HCT116 (cell line): Measurements from ENCODE around the gene CRNN. TPM values are rescaled to one million over a fixed set of nuclear protein-coding genes. Genes with fewer than 3 reads are reported as not detected.

Experiments
- ATAC-seq: fragments of 200-7000 bp; cut with Tn5 transposase; 2 replicates; pipeline ENCODE4 v1.9.1; 2020; ENCODE audit warnings: mild to moderate bottlenecking, moderate library complexity
- BruUV-seq: library from RNA; stranded (reverse); fragments of 400-500 nt; replicated peaks from 2 replicates; lab custom pipeline; 2021; lab: Mats Ljungman, UMichigan
- CTCF ChIA-PET: fragments of 300-600 bp; sonication (Branson Sonifier 250); formaldehyde crosslinking; loops from one replicate; lab custom pipeline; 2021; ENCODE audit warnings: antibody characterized with exemption; lab: Charles Lee
- POLR2A ChIA-PET: fragments of 300-600, 350-600 bp; sonication (Branson Sonifier 250); formaldehyde crosslinking; loops from one replicate; lab custom pipeline; 2021; ENCODE audit warnings: antibody characterized with exemption; lab: Charles Lee
- RAD21 ChIA-PET, 2 experiments: fragments of 300-600 bp; sonication (Branson Sonifier 250); formaldehyde crosslinking; loops; one replicate each; lab custom pipeline; 2023; ENCODE audit warnings: low total read pairs in 2 of 2; ENCODE audit not compliant: uncharacterized antibody in 2 of 2, unreplicated experiment in 2 of 2, low non-redundant PET in 1 of 2; lab: Charles Lee
- DNase-seq: peaks from one replicate; pipeline ENCODE4 v3.0.0-alpha.2; 2010; ENCODE audit warnings: low read depth, low spot score
- H2AFZ ChIP-seq: fragments of 200-600 bp; shearing (Covaris generic), sonication (generic); 2 replicates; pipeline ENCODE4 v1.6.1; 2017; ENCODE audit warnings: low read depth, mixed run types, mixed read lengths, antibody characterized with exemption, low read length; ENCODE audit not compliant: poor library complexity, severe bottlenecking
- H3K27ac ChIP-seq: 2 replicates; pipeline ENCODE4 v1.5.1; 2012; ENCODE audit warnings: low read depth, low read length
- H3K27me3 ChIP-seq: fragments of 200-600 bp; sonication (generic); 2 replicates; pipeline ENCODE4 v1.6.1; 2016; ENCODE audit warnings: mixed run types, low read length, mixed read lengths; ENCODE audit not compliant: insufficient read depth
- H3K36me3 ChIP-seq, 2 experiments: fragments of 200-500 bp in 1 of 2; fragments of 200-600 bp in 1 of 2; sonication (Bioruptor generic) in 1 of 2; sonication (generic) in 1 of 2; 2 replicates each; pipeline versions ENCODE4 v1.5.1 to v1.6.1; 2014 to 2016; ENCODE audit warnings: low read length in 2 of 2, inconsistent platforms in 1 of 2, mixed read lengths in 1 of 2, mixed run types in 1 of 2; ENCODE audit not compliant: insufficient read depth in 2 of 2, control insufficient read depth in 1 of 2
- H3K4me1 ChIP-seq, 2 experiments: fragments of 200-600 bp in 1 of 2; sonication (generic) in 1 of 2; 2 replicates each; pipeline versions ENCODE4 v1.5.1 to v1.6.1; 2012 to 2017; ENCODE audit warnings: low read length in 2 of 2, inconsistent platforms in 1 of 2, mild to moderate bottlenecking in 1 of 2, mixed read lengths in 1 of 2, mixed run types in 1 of 2, moderate library complexity in 1 of 2; ENCODE audit not compliant: insufficient read depth in 2 of 2, control insufficient read depth in 1 of 2
- H3K4me2 ChIP-seq: fragments of 200-600 bp; sonication (generic); 2 replicates; pipeline ENCODE4 v1.6.1; 2017; ENCODE audit warnings: mixed run types, low read length, mixed read lengths
- H3K4me3 ChIP-seq, 2 experiments: fragments of 200-600 bp in 1 of 2; sonication (generic) in 1 of 2; replicated peaks in 1 of 2; 2 replicates each; pipeline ENCODE4 v1.5.1; 2011 to 2016; ENCODE audit warnings: low read length in 2 of 2, control low read depth in 1 of 2, low read depth in 1 of 2, mild to moderate bottlenecking in 1 of 2, mixed read lengths in 1 of 2, mixed run types in 1 of 2
- H3K79me2 ChIP-seq: fragments of 200-600 bp; sonication (generic); 2 replicates; pipeline ENCODE4 v1.6.1; 2017; ENCODE audit warnings: mild to moderate bottlenecking, mixed run types, low read length, moderate library complexity, mixed read lengths; ENCODE audit not compliant: insufficient read depth
- H3K9ac ChIP-seq: fragments of 200-600 bp; sonication (generic); 2 replicates; pipeline ENCODE4 v1.6.1; 2016; ENCODE audit warnings: low read length, mixed read lengths
- H3K9me2 ChIP-seq: fragments of 200-600 bp; sonication (generic), shearing (Covaris generic); 2 replicates; pipeline ENCODE4 v1.6.1; 2017; ENCODE audit warnings: mixed run types, mild to moderate bottlenecking, moderate library complexity; ENCODE audit not compliant: insufficient read depth
- H3K9me3 ChIP-seq, 2 experiments: fragments of 200-500 bp in 1 of 2; fragments of 200-600 bp in 1 of 2; sonication (Bioruptor generic) in 1 of 2; sonication (generic) in 1 of 2; 2 replicates each; pipeline ENCODE4 v1.6.1; 2014 to 2017; ENCODE audit warnings: low read length in 2 of 2, mixed read lengths in 2 of 2, inconsistent platforms in 1 of 2, low read depth in 1 of 2, mild to moderate bottlenecking in 1 of 2, mixed run types in 1 of 2, moderate library complexity in 1 of 2; ENCODE audit not compliant: control insufficient read depth in 1 of 2, insufficient read depth in 1 of 2
- H4K20me1 ChIP-seq: fragments of 200-600 bp; sonication (generic), shearing (Covaris generic); 2 replicates; pipeline ENCODE4 v1.6.1; 2017; ENCODE audit warnings: mixed run types, mild to moderate bottlenecking, moderate library complexity; ENCODE audit not compliant: insufficient read depth
- POLR2AphosphoS5 ChIP-seq: IDR thresholded peaks from 2 replicates; pipeline ENCODE4 v1.6.1; 2011; ENCODE audit warnings: mild to moderate bottlenecking, low read depth, low read length, moderate library complexity
- RAD21 ChIP-seq: IDR thresholded peaks from 2 replicates; pipeline ENCODE4 v1.6.1; 2012; ENCODE audit warnings: low read depth, mild to moderate bottlenecking
- ZNF274 ChIP-seq: fragments of 200-500 bp; sonication (Bioruptor generic); IDR thresholded peaks from 2 replicates; pipeline ENCODE4 v1.6.1; 2014; ENCODE audit warnings: mild to moderate bottlenecking, low read depth, low read length, inconsistent platforms
- intact Hi-C: fragments of 100-400 bp; cut with micrococcal nuclease; formaldehyde crosslinking; loops from 2 replicates; pipeline ENCODE4 v1.10.0; 2022
- total RNA-seq: library from RNA; stranded (reverse); gene quantifications from one replicate; pipeline ENCODE4 v1.2.1, GENCODE V29; 2021; ENCODE audit not compliant: unreplicated experiment
- TF ChIP-seq, protein P1 (sequence below): IDR thresholded peaks from 2 replicates; pipeline ENCODE4 v1.6.1; 2012
- TF ChIP-seq, protein P2 (sequence below), 3 experiments: fragments of 200-600 bp in 1 of 3; sonication (generic) in 1 of 3; IDR thresholded peaks in 2 of 3; conservative IDR thresholded peaks in 1 of 3; 2 replicates each; pipeline ENCODE4 v1.5.1; 2012 to 2017; ENCODE audit warnings: low read depth in 2 of 3, low read length in 2 of 3, antibody characterized with exemption in 1 of 3, borderline replicate concordance in 1 of 3, control low read depth in 1 of 3, mild to moderate bottlenecking in 1 of 3, mixed read lengths in 1 of 3, mixed run types in 1 of 3, moderate library complexity in 1 of 3; ENCODE audit not compliant: insufficient read depth in 1 of 3
- TF ChIP-seq, protein P3 (sequence below): IDR thresholded peaks from 2 replicates; pipeline ENCODE4 v1.6.1; 2012

CRNN gene
- total RNA-seq, 1 experiment from 2014 or later: not detected

DNA sequence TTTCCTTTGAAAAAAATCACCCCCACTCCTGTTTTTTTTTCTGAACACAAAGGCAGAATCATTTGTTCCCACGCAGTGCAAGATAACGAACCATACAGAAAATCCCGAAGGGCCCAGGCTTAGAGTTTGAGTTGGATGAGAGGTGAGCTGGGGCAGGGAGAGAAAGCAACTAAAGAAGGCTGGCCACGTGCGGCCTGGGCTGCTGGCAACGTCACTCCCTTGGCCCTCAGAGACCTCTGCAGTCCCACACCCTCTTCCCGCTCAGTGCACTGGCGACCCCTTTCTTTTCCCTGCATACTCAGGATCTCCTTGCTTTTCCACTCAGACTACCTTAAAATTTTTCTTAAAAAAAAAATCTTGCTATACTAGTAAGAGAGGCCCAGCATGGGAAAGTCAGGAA, 28.2 kb upstream of the CRNN start:
- H3K9me2 ChIP-seq: no peaks in the 10 kb centered on the region
- H3K27me3 ChIP-seq: peaks cover 6% of the 10 kb centered on the region; the same call in 1 of the 2 replicates
- no peaks in the 10 kb centered on the region for H3K79me2 ChIP-seq
- H3K4me2 ChIP-seq: no peak overlapping the region
- H3K4me3 ChIP-seq: no peak overlapping the region
- H3K4me1 ChIP-seq: peaks cover 0 to 5% of the 10 kb centered on the region in 2 experiments; a peak in 1 of 4 replicates
- no peak overlapping the region for H3K9ac ChIP-seq
- CTCF ChIA-PET: interaction anchor here (3.8 kb wide), 1 partner anchor 44 kb away, joined by 78 read pairs; no protein-coding TSS in a partner anchor
- H3K27ac ChIP-seq: no peak overlapping the region
- no peaks in the 10 kb centered on the region for H3K36me3 ChIP-seq
- intact Hi-C loops: no loop called here
- POLR2A ChIA-PET: no interaction called here
- RAD21 ChIA-PET: no interaction called here
- H2AFZ ChIP-seq: no peak overlapping the region
- H4K20me1 ChIP-seq: no peaks in the 10 kb centered on the region
- no peaks in the 10 kb centered on the region for H3K9me3 ChIP-seq
- no peak for ATAC-seq
- BruUV-seq: no TSS peak
- no peak for DNase-seq
- TF ChIP-seq ZNF274 (no peak), RAD21 (no peak)
- TF ChIP-seq, protein P1, sequence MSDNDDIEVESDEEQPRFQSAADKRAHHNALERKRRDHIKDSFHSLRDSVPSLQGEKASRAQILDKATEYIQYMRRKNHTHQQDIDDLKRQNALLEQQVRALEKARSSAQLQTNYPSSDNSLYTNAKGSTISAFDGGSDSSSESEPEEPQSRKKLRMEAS: no peak
- TF ChIP-seq, protein P2, sequence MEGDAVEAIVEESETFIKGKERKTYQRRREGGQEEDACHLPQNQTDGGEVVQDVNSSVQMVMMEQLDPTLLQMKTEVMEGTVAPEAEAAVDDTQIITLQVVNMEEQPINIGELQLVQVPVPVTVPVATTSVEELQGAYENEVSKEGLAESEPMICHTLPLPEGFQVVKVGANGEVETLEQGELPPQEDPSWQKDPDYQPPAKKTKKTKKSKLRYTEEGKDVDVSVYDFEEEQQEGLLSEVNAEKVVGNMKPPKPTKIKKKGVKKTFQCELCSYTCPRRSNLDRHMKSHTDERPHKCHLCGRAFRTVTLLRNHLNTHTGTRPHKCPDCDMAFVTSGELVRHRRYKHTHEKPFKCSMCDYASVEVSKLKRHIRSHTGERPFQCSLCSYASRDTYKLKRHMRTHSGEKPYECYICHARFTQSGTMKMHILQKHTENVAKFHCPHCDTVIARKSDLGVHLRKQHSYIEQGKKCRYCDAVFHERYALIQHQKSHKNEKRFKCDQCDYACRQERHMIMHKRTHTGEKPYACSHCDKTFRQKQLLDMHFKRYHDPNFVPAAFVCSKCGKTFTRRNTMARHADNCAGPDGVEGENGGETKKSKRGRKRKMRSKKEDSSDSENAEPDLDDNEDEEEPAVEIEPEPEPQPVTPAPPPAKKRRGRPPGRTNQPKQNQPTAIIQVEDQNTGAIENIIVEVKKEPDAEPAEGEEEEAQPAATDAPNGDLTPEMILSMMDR (IDR thresholded peaks at IDR 0.05 in 2 of 3, conservative IDR thresholded peaks at IDR 0.05 in 1 of 3; ENCODE audit: borderline replicate concordance in 1 of 3, insufficient read depth in 1 of 3, low read depth in 2 of 3, low read length in 2 of 3): no peak
- TF ChIP-seq, protein P3, sequence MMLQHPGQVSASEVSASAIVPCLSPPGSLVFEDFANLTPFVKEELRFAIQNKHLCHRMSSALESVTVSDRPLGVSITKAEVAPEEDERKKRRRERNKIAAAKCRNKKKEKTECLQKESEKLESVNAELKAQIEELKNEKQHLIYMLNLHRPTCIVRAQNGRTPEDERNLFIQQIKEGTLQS: no peak

DNA sequence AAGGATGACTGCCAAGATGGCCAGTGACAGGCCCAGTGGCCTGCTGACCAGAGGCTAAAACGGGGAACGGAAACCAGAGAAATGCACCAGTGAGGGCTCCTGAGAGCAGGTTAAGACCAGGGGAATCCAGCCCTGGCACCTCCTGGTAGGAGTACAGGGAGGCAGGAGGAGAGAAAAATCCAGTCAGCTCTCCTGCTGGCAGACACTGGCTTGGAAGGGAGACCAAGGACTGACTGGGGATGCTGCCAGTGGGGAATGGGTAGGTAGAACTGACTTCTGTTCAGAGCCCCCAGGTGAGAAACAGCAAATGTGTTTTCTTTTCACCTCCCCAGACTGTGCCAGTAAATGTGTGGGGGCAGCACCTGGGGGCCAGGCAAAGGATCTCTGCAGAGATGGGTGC, 27.7 kb upstream of the CRNN start:
- H4K20me1 ChIP-seq: no peaks in the 10 kb centered on the region
- RAD21 ChIA-PET: interaction anchor here in 1 of 2 experiments (0.7 kb wide), 1 partner anchor 43 kb away, joined by 3 read pairs; no protein-coding TSS in a partner anchor
- H2AFZ ChIP-seq: no peak overlapping the region
- DNase-seq (no peak), ATAC-seq (no peak)
- H3K79me2 ChIP-seq: no peaks in the 10 kb centered on the region
- peaks cover 0 to 10% of the 10 kb centered on the region in 2 experiments; a peak in 2 of 4 replicates for H3K4me1 ChIP-seq
- H3K9me2 ChIP-seq: no peaks in the 10 kb centered on the region
- intact Hi-C loops: no loop called here
- H3K27ac ChIP-seq: no peak overlapping the region
- H3K9ac ChIP-seq: no peak overlapping the region
- CTCF ChIA-PET: interaction anchor here (1.4 to 3.8 kb wide), 4 partner anchors 16 to 393 kb away, joined by 3 to 78 read pairs (median 21); no protein-coding TSS in a partner anchor
- BruUV-seq: no TSS peak
- no peak overlapping the region for H3K4me3 ChIP-seq
- no peak for TF ChIP-seq POLR2AphosphoS5
- peaks cover 6% of the 10 kb centered on the region; the same call in 1 of the 2 replicates for H3K27me3 ChIP-seq
- no peaks in the 10 kb centered on the region for H3K9me3 ChIP-seq
- POLR2A ChIA-PET: no interaction called here
- H3K4me2 ChIP-seq: no peak overlapping the region
- H3K36me3 ChIP-seq: no peaks in the 10 kb centered on the region
